PC-3 (cell line): ENCODE data around the gene SUGCT. TPM values are rescaled to one million over a fixed set of nuclear protein-coding genes. Genes with fewer than 3 reads are reported as not detected.

Experiments used
- ATAC-seq: fragments of 200-7000 bp; cut with Tn5 transposase; 2 replicates; pipeline ENCODE4 v1.9.1; 2020; ENCODE audit warnings: mild to moderate bottlenecking, moderate library complexity
- BruUV-seq: library from RNA; stranded (reverse); fragments of 400-500 nt; replicated peaks from 2 replicates; lab custom pipeline; 2021; lab: Mats Ljungman, UMichigan
- CTCF ChIA-PET: fragments of 300-600 bp; sonication (Branson Sonifier 250); formaldehyde crosslinking; loops from one replicate; lab custom pipeline; 2022; ENCODE audit warnings: antibody characterized with exemption; lab: Charles Lee
- POLR2A ChIA-PET: fragments of 300-600 bp; sonication (Branson Sonifier 250); formaldehyde crosslinking; loops from one replicate; lab custom pipeline; 2022; ENCODE audit warnings: antibody characterized with exemption; ENCODE audit not compliant: unreplicated experiment; lab: Charles Lee
- DNase-seq: peaks from one replicate; pipeline ENCODE4 v3.0.0-alpha.2; 2015
- H2AFZ ChIP-seq: fragments of 300-600 bp; sonication (generic); 2 replicates; pipeline ENCODE4 v1.6.0; 2016; ENCODE audit warnings: antibody characterized with exemption, low read length
- H3F3A ChIP-seq: fragments of 300-600 bp; sonication (generic); one replicate; pipeline ENCODE4 v1.6.0; 2017; ENCODE audit warnings: antibody characterized with exemption, low read length, control low read depth, mild to moderate bottlenecking; ENCODE audit not compliant: unreplicated experiment
- H3K27ac ChIP-seq: fragments of 300-600 bp; sonication (generic); 2 replicates; pipeline ENCODE4 v1.5.1; 2016; ENCODE audit warnings: mild to moderate bottlenecking, low read length
- H3K27me3 ChIP-seq: fragments of 300-600 bp; sonication (generic); 2 replicates; pipeline ENCODE4 v1.6.1; 2016; ENCODE audit warnings: low read length, mixed read lengths
- H3K36me3 ChIP-seq: fragments of 300-600 bp; sonication (generic); 2 replicates; pipeline ENCODE4 v1.6.1; 2016; ENCODE audit warnings: low read depth, mixed run types, low read length, mixed read lengths
- H3K4me1 ChIP-seq: fragments of 300-600 bp; sonication (generic); 2 replicates; pipeline ENCODE4 v1.5.1; 2016; ENCODE audit warnings: low read length; ENCODE audit not compliant: insufficient read depth
- H3K4me2 ChIP-seq: fragments of 300-600 bp; sonication (generic); 2 replicates; pipeline ENCODE4 v1.6.0; 2016; ENCODE audit warnings: low read length
- H3K4me3 ChIP-seq: fragments of 300-600 bp; sonication (generic); 2 replicates; pipeline ENCODE4 v1.5.1; 2016; ENCODE audit warnings: mild to moderate bottlenecking, low read length, mixed read lengths
- H3K79me2 ChIP-seq: fragments of 300-600 bp; sonication (generic); 2 replicates; pipeline ENCODE4 v1.6.1; 2017; ENCODE audit warnings: low read length, mixed read lengths
- H3K9ac ChIP-seq: fragments of 300-600 bp; sonication (generic); 2 replicates; pipeline ENCODE4 v1.6.0; 2016; ENCODE audit warnings: mild to moderate bottlenecking, low read length
- H3K9me2 ChIP-seq: fragments of 300-600 bp; sonication (generic); replicated peaks from 2 replicates; pipeline ENCODE4 v1.6.1; 2016; ENCODE audit warnings: mixed run types, low read length, mixed read lengths
- H3K9me3 ChIP-seq: fragments of 300-600 bp; sonication (generic); 2 replicates; pipeline ENCODE4 v1.6.1; 2016; ENCODE audit warnings: low read length, mixed read lengths
- H4K20me1 ChIP-seq: fragments of 300-600 bp; sonication (generic); 2 replicates; pipeline ENCODE4 v1.6.1; 2016; ENCODE audit warnings: low read length, mixed read lengths
- CTCF ChIP-seq: fragments of 300-600 bp; sonication (generic); conservative IDR thresholded peaks from 2 replicates; pipeline ENCODE4 v1.5.1; 2017; ENCODE audit warnings: antibody characterized with exemption, low read depth, mild to moderate bottlenecking, low read length
- EZH2 ChIP-seq: fragments of 300-600 bp; sonication (generic); IDR thresholded peaks from one replicate; pipeline ENCODE4 v1.6.1; 2017; ENCODE audit warnings: antibody characterized with exemption, mild to moderate bottlenecking, low read length; ENCODE audit not compliant: unreplicated experiment
- EZH2phosphoT487 ChIP-seq: fragments of 300-600 bp; sonication (generic); IDR thresholded peaks from 2 replicates; pipeline ENCODE4 v1.6.1; 2018; ENCODE audit warnings: mild to moderate bottlenecking, antibody characterized with exemption, low read length, borderline replicate concordance
- intact Hi-C: fragments of 100-400 bp; cut with micrococcal nuclease; formaldehyde crosslinking; loops from 2 replicates; pipeline ENCODE4 v1.9.0; 2023
- total RNA-seq: library from RNA; depleted of rRNA; stranded (reverse); fragments of >200 nt; gene quantifications from 2 replicates; pipeline ENCODE4 v1.2.3, GENCODE V29; 2014

SUGCT gene
- total RNA-seq, 1 experiment from 2014 or later, result 2.9 TPM

- H4K20me1 ChIP-seq, result no peaks in the 10 kb centered on the region
- no peak overlapping the region for H3K9ac ChIP-seq
- H3K27me3 ChIP-seq, result no peaks in the 10 kb centered on the region
- no peak overlapping the region for H2AFZ ChIP-seq
- ATAC-seq (no peak), DNase-seq (no peak)
- H3K4me2 ChIP-seq, result no peak overlapping the region
- no TSS peak for BruUV-seq
- CTCF ChIA-PET, result no interaction called here
- peaks cover 3% of the 10 kb centered on the region; the same call in 1 of the 2 replicates for H3K4me1 ChIP-seq
- no peak overlapping the region for H3K27ac ChIP-seq
- H3K4me3 ChIP-seq, result no peak overlapping the region
- POLR2A ChIA-PET, result no interaction called here
- no peaks in the 10 kb centered on the region for H3K9me3 ChIP-seq
- intact Hi-C loops, result no loop called here
- TF ChIP-seq CTCF (no peak), EZH2 (no peak), EZH2phosphoT487 (no peak)
- no peaks in the 10 kb centered on the region for H3K36me3 ChIP-seq
- no peaks in the 10 kb centered on the region for H3F3A ChIP-seq
- H3K79me2 ChIP-seq, result no peaks in the 10 kb centered on the region
- H3K9me2 ChIP-seq, result no peaks in the 10 kb centered on the region
Measured at GRCh38 chr7:40545739-40546138, 410.9 kb downstream of the SUGCT start.

- Histone ChIP-seq H3K9ac (no peak overlapping the region), H3K4me1 (peaks cover 8% of the 10 kb centered on the region; the same call in 1 of the 2 replicates), H3K27me3 (no peaks in the 10 kb centered on the region), H3K9me2 (no peaks in the 10 kb centered on the region), H3K27ac (no peak overlapping the region), H4K20me1 (no peaks in the 10 kb centered on the region), H3K4me3 (no peak overlapping the region), H2AFZ (no peak overlapping the region), H3K79me2 (no peaks in the 10 kb centered on the region), H3F3A (no peaks in the 10 kb centered on the region), H3K36me3 (no peaks in the 10 kb centered on the region), H3K4me2 (no peak overlapping the region), H3K9me3 (no peaks in the 10 kb centered on the region)
- peak; percentile 37 for DNase-seq
- TF ChIP-seq CTCF (no peak), EZH2phosphoT487 (no peak), EZH2 (no peak)
- no TSS peak for BruUV-seq
- intact Hi-C loops, result no loop called here
- ChIA-PET POLR2A (no interaction called here), CTCF (no interaction called here)
- peak; percentile 48; the same call in 1 of the 2 replicates for ATAC-seq
Measured at GRCh38 chr7:40546616-40547501, 412.1 kb downstream of the SUGCT start.
